Activated T-cell treated with anti-CD3 and anti-CD28 coated beads for 48 hours (primary cell): ENCODE results near the gene MTCL3.
A peak's percentile ranks its signal among the peaks of the same experiment; 100 is the strongest.

Experiments
- DNase-seq: peaks from one replicate; pipeline ENCODE4 v3.0.0-alpha.2; 2020; ENCODE audit warnings: low read depth

MTCL3 gene

DNA sequence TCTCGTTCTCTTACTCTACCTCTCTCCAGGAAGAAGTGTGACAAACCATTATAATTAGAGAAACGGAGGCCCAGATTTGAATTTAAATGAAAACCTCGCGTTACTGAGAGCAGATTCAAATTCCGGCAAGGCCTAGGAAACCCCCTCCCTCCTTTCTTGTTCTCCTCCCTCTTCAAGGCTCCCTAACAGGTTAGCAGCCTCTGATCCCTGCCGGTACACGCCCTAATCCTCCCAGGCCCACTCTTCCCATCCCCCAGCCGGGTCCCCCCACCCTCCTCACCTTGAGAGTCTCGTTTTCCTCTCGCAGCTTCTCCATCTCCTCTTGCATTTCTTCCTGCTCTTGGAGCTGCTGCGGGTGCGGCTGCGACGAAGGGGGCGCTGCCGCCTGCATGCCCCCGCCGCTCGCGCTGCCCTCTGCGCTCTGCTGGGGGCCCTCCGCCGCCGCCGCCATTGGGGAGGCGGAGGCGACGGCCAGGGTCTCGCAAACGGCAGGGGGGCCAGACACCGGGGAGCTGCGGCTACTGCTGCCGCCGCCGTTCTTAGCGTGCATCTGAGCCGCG, 3.8 kb downstream of the MTCL3 start:
- peak; percentile 33 for DNase-seq

DNA sequence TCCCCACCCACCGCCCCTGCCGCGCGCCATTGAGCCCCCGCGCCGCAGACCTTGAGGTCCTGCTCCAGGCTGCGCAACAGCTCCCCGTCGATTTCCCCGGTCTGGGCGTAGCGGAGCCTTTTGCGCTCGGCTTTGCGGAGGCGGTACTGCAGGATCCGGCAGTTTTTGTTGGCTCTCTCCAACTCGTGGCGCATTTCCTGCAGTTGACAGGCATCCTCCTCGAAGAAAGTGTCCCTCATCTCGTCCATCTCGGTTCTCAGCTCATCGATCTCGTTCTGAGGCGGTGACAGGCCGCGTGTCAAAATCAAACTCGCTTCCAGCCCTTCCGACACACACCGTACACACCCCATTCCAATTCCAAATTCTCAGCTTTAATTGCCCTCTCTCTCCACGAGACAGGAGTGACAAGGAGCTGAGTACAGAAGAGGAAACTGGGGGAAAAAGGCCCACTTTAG, 4.3 kb downstream of the MTCL3 start:
- DNase-seq = peak; percentile 40

- DNase-seq = no peak
Measured at GRCh38 chr6:127514179-127514772, 4.9 kb downstream of the MTCL3 start.

- no peak for DNase-seq
Measured at GRCh38 chr6:127513425-127513824, 5.7 kb downstream of the MTCL3 start.

GRCh38 chr6:127510876-127511275, 8.3 kb downstream of the MTCL3 start:
- no peak for DNase-seq

DNA sequence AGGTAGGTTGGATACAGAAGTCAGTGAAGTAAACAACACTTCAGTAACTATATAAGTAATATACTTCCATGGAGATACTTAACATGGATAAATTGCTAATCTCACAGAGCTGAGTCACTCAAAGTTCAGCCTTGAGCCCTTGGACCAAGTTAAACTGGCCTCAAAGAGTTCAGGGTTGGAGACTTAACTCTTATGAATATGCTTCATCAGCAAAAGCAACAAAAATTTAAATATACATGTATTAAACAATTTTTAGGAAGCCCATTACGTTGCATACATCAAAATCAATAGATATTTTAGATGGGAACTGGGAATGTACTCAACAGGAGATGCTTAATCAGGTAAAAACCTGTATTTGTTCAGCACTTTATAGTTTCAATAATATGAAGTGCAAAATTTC, 12.2 kb downstream of the MTCL3 start:
- no peak for DNase-seq

DNA sequence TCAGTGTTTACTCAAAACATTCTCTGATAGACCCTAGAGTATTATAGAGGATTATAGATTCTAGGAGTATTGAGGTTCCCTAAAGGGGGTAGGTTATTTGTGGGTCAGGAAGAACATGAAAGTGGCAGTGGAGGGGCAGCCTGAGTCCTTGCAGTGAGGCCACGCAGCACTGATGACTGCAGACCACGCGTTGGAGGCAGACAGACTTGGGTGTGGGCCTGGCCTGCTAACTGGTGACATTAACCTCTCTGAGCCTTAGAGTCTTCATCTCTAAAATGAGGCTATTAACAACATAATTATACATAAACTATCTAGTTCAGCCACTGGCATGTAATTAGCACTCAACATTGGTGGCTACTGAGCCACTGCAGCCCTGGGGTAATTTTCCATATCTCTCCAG, 16.1 kb downstream of the MTCL3 start:
- no peak for DNase-seq

GRCh38 chr6:127497410-127497809, 21.7 kb downstream of the MTCL3 start:
- DNase-seq = no peak

DNA sequence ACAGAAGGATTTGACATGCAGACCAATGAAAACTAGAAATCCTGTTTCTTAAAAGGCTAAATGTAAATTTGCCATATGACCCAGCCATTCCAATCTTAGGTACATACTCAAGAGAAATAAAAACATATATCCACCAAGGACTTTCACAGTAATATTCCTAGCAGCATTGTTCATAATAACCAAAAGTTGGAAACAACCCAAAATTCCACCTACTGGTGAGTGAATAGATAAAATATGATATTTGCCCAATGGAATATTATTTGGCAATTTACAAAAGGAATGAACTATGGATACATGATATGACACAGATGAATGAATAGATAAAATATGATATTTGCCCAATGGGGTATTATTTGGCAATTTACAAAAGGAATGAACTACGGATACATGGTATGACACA, 22.7 kb downstream of the MTCL3 start:
- DNase-seq = no peak

DNA sequence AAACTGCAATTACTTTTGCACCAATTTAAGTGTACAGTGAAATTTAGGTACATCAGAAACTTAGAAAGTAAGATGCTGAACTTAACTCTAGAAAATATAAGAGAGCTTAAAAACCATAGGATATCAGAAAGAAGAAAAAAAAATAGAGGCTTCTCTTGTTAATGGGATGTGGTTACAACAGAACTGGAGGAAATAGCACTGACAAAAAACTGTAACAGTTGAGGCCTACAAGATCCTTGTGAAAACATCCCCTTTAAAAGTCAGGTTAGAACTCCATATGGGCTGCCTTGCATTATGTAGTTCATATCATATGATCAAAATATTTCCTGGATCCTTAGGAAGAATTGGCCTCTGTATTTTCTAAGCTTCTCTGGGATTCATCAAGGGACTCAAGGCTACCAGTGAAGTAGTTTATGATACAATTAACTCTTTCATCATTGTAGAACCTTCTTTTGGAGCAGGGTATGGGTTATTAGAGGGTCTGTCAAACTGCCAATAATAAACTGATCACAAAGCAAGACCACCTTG, 24.8 kb downstream of the MTCL3 start:
- DNase-seq = no peak

DNA sequence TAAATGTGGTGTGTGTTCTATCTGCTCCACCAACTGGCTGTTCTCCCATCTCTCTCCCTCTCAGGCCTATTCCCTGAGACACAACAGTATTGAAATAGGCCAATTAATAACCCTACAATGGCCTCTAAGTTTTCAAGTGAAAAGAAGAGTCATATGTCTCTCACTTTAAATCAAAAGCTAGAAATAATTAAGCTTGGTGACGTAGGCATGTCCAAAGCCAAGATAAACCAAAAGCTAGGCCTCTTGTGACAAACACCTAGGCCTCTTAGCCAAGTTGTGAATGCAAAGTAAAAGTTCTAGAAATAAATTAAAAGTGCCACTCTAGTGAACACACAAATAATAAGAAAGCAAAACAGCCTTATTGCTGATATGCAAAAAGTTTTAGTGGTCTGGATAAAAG, 29.9 kb downstream of the MTCL3 start:
- no peak for DNase-seq

DNA sequence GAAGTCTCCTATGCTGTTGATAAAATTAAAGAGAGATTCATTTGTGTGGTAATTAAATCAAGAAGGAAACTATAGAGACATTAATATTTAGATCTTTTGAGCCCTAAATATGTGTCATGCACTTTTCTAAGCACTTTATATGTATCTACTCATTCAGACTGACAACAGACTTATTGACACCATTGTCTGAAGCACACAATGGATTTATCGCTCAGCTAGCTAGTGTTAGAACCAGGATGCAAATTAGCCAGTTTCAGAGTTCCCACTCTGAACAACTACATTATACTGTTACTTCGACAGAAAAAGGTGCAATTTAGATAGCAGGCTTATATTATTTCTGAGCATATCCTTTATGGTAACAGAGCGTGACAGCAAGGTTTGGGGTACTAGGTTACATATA, 32.2 kb downstream of the MTCL3 start:
- DNase-seq = no peak

- DNase-seq = no peak
Measured at GRCh38 chr6:127484212-127484863, 34.8 kb downstream of the MTCL3 start.

DNA sequence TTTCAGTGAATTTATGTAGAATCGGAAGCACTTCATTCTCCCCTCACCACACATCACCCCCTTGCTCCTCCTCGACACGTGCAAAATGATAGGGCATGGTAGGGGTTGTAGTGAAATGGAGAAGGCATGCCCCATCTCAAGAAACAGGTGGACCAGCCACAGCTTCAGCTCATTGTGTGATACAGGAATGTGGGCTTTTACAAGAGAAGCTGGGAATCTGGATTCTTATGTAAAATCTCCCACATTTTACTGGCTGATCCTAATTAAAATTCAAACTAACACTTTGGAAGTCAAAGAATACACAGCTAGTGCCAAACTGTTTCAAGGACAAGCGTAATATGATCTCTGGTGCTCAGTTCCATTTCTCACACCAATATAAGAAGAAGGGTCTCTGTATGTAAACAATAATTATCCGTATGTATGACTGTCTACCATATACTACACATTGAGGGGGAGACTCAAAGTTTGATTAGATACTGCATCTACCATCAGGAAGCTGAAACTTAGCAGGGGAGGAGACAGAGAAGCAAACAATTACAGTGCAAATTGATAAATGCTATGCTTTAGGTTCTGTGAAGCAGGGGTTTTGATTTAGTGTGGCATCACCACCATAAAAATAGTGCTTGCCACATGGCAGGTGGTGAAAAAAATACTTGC, 35.6 kb downstream of the MTCL3 start:
- no peak for DNase-seq

DNA sequence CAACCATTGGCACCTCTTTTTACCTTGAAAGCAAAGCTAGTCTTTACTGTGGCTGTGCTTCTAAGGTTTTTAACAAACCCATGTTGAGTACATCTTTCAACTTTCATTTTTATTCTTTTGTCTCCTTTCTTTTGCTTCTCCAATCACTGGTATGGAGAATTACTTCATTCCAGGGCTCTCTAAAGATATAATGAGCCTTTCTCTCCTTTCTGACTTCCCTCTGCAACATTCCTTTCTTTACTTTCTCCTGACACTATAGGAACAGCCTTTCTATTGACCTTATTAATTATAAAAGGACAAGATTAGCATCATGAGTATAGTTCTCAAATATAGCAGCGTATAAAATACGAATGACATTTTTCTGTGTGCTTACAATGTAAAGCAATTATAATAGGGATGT, 36.8 kb downstream of the MTCL3 start:
- DNase-seq = no peak

DNA sequence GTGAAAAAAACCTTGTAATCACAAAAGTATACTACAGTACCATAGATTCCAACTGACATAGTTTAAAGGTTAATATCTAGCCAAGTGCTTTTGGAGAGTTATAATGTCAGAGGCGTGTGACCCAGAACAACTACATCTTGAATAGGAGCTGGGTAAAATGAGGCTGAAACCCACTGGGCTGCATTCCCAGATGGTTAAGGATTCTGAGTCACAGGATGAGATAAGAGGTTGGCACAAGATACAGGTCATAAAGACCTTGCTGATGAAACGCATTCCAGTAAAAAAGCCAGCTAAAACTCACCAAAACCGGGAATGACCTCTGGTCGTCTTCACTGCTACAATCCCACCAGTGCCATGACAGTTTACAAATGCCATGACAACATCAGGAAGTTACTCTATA, 37.5 kb downstream of the MTCL3 start:
- no peak for DNase-seq

DNA sequence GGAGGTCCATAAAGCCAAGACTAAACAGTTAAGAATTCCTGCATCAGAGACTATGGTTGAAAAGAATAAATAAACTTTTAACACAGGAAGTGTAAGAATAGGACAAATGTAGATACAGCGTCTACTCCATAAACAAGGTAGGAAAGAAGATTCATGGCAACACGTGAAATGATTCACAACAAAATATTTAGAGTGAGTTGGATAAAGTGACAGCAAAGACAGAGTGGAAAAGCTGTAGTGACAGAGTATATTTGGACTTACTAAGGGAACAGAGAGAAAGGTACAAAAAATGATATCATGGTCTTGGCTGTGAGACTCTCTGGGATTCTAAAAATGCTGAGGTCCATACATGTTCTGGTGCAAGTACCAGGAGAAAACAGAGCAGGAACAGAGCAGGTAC, 38.0 kb downstream of the MTCL3 start:
- DNase-seq = no peak

- no peak for DNase-seq
Measured at GRCh38 chr6:127477658-127478057, 41.5 kb downstream of the MTCL3 start.

GRCh38 chr6:127475823-127476176, 43.3 kb downstream of the MTCL3 start:
- no peak for DNase-seq

- no peak for DNase-seq
Measured at GRCh38 chr6:127475135-127475822, 43.9 kb downstream of the MTCL3 start.

DNA sequence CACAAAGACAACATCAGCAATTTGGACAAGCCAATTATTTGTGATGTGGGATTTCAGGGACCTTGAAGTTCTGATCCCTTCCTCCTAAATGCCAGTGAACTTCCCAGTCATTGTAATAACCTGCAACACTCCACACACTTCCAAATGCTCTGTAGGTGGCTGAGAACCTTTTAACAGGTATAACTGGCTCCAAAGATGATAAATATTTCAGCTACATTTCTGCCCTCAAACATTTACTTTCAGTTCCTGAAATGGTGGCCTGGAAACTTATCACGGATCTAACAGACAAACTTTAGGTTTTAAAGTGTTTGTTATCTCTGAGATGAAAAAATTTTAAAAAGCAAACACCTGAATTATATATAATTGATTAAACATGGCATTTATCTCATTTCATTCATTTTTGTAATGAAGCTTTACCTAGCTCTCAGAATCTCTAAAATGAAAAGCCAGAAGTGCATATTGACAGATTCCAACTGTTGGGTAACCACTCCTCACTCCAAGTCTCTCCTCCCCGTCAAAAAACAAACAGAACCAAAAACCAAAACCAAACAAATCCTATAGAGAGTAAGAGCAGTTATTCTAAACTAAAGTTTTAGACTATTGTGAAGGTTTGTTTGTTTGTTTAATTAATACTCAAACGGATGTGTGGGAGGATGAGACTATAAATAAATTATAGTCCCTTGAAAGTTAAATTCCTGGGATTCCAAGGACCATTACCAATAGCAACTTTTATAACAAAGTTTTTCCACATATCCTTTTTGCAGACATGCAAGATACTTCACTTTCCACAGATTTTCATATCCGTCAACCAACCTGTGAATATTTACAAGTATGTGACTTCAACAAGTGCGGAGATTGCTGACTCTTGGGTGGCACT, 47.5 kb downstream of the MTCL3 start:
- no peak for DNase-seq

- no peak for DNase-seq
Measured at GRCh38 chr6:127468936-127469335, 50.2 kb downstream of the MTCL3 start.
